Breast epithelium (tissue), 3 donors: ENCODE data around the gene CCDC116.

Experiments
- POLR2A ChIP-seq: fragments of 450-650 bp; IDR thresholded peaks from one replicate; pipeline ENCODE4 v1.6.1; 2016; ENCODE audit warnings: antibody characterized with exemption, mild to moderate bottlenecking, moderate library complexity
- TF ChIP-seq, protein P1 (sequence below), 3 donors: fragments of 450-650 bp; IDR thresholded peaks; one replicate each; pipeline ENCODE4 v1.5.1; 2016 to 2017; ENCODE audit warnings: antibody characterized with exemption in 3 of 3, mild to moderate bottlenecking in 3 of 3, moderate library complexity in 3 of 3

- no peak for TF ChIP-seq POLR2A
- TF ChIP-seq, protein P1, sequence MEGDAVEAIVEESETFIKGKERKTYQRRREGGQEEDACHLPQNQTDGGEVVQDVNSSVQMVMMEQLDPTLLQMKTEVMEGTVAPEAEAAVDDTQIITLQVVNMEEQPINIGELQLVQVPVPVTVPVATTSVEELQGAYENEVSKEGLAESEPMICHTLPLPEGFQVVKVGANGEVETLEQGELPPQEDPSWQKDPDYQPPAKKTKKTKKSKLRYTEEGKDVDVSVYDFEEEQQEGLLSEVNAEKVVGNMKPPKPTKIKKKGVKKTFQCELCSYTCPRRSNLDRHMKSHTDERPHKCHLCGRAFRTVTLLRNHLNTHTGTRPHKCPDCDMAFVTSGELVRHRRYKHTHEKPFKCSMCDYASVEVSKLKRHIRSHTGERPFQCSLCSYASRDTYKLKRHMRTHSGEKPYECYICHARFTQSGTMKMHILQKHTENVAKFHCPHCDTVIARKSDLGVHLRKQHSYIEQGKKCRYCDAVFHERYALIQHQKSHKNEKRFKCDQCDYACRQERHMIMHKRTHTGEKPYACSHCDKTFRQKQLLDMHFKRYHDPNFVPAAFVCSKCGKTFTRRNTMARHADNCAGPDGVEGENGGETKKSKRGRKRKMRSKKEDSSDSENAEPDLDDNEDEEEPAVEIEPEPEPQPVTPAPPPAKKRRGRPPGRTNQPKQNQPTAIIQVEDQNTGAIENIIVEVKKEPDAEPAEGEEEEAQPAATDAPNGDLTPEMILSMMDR (IDR thresholded peaks at IDR 0.05), result no peak
These were observed 6.8 kb downstream of the CCDC116 start for GRCh38 chr22:21639359-21639758.
